Thyroid gland (tissue), 4 donors: ENCODE measurements around the gene NUP58. TPM values are rescaled to one million over a fixed set of nuclear protein-coding genes. Genes with fewer than 3 reads are reported as not detected.

ENCODE experiments used
- DNase-seq, 2 donors: peaks; one replicate each; pipeline ENCODE4 v3.0.0-alpha.2; 2019
- H3K27ac ChIP-seq, 3 donors: fragments of 200-600 bp; sonication (generic); 1 replicate in 2 of 3; 2 replicates in 1 of 3; pipeline ENCODE4 v1.5.1; 2016 to 2019; ENCODE audit warnings: mild to moderate bottlenecking in 1 of 3, moderate library complexity in 1 of 3
- H3K27me3 ChIP-seq: fragments of 200-600 bp; sonication (generic); one replicate; pipeline ENCODE4 v1.5.1; 2019
- H3K36me3 ChIP-seq, 2 donors: fragments of 200-600 bp; sonication (generic); one replicate each; pipeline ENCODE4 v1.5.1; 2016 to 2019
- H3K4me1 ChIP-seq, 2 donors: fragments of 200-600 bp; sonication (generic); one replicate each; pipeline ENCODE4 v1.5.1; 2017 to 2019
- H3K4me3 ChIP-seq, 3 donors: fragments of 200-600 bp; sonication (generic); replicated peaks in 1 of 3; 1 replicate in 2 of 3; 2 replicates in 1 of 3; pipeline ENCODE4 v1.5.1; 2016; ENCODE audit warnings: mild to moderate bottlenecking in 1 of 3
- H3K9me3 ChIP-seq: fragments of 200-600 bp; sonication (generic); one replicate; pipeline ENCODE4 v1.5.1; 2017
- CTCF ChIP-seq, 6 experiments: fragments of 200-600 bp in 3 of 6; fragments of 450-650 bp in 3 of 6; sonication (generic) in 3 of 6; IDR thresholded peaks; one replicate each; pipeline ENCODE4 v1.5.1; 2016 to 2019; ENCODE audit warnings: antibody characterized with exemption in 6 of 6, mild to moderate bottlenecking in 2 of 6, inconsistent platforms in 1 of 6, moderate library complexity in 1 of 6
- POLR2A ChIP-seq, 2 donors: fragments of 450-650 bp; IDR thresholded peaks; one replicate each; pipeline ENCODE4 v1.6.1; 2017; ENCODE audit warnings: antibody characterized with exemption in 2 of 2, mild to moderate bottlenecking in 2 of 2, moderate library complexity in 1 of 2
- WGBS, 2 donors: methylation state at CpG; one replicate each; pipeline ENCODE4 v1.1.5; 2017; 5-methylcytosine and 5-hydroxymethylcytosine counted together
- intact Hi-C: fragments of 100-400 bp; cut with DNase I; formaldehyde crosslinking; loops from one replicate; pipeline ENCODE4 v1.15.1; 2023
- total RNA-seq, 4 donors: library from RNA; depleted of rRNA; stranded (reverse); fragments of >200 nt; gene quantifications; one replicate each; pipeline ENCODE4 v1.2.3, GENCODE V29; 2016

NUP58 gene
- total RNA-seq, 4 donors from 2014 or later, result 54.7 to 112 (median 83.5) TPM

- Histone ChIP-seq H3K4me3 (peak within 1 kb of the TSS; percentile 83 to 87 (median 84)), H3K4me1 (peaks cover 0 to 12% of the 10 kb centered on the region in 2 donors), H3K27me3 (no peaks in the 10 kb centered on the region), H3K27ac (peak within 1 kb of the TSS; percentile 58 to 93 (median 66)), H3K9me3 (no peaks in the 10 kb centered on the region), H3K36me3 (no peaks in the 10 kb centered on the region)
- intact Hi-C loops, result no loop called here
- 4 to 10% methylated on average over 13 to 30 of the region's 65 CpGs for WGBS, 2 donors
- TF ChIP-seq POLR2A (IDR thresholded peaks at IDR 0.05) (peak in 1 of 2 donors; percentile 61), CTCF (IDR thresholded peaks at IDR 0.05) (peak; percentile 94 to 100 (median 100))
- DNase-seq, result peak; percentile 88 to 90
These were observed 14.2 kb upstream of the NUP58 start, which contains the start of gene MTMR6 for GRCh38 chr13:25286969-25287961. MTMR6 (minus strand) TSS chr13:25287488; CDS start chr13:25287247, 241 bp downstream.

- no peaks in the 10 kb centered on the region for H3K36me3 ChIP-seq
- TF ChIP-seq CTCF (IDR thresholded peaks at IDR 0.05) (no peak), POLR2A (IDR thresholded peaks at IDR 0.05) (no peak)
- intact Hi-C loops, result no loop called here
- H3K4me1 ChIP-seq, result peaks cover 0 to 12% of the 10 kb centered on the region in 2 donors
- no peak overlapping the region for H3K27ac ChIP-seq
- DNase-seq, result no peak
- H3K27me3 ChIP-seq, result no peaks in the 10 kb centered on the region
- WGBS, 2 donors, result 75 to 77% methylated on average over 2 of the region's 2 CpGs
- H3K9me3 ChIP-seq, result no peaks in the 10 kb centered on the region
- no peak overlapping the region for H3K4me3 ChIP-seq
These were observed 12.5 kb upstream of the NUP58 start for GRCh38 chr13:25288966-25289365.

- no peak for DNase-seq
- no peak overlapping the region for H3K27ac ChIP-seq
- intact Hi-C loops, result no loop called here
- H3K4me3 ChIP-seq, result no peak overlapping the region
- no peak for TF ChIP-seq CTCF (IDR thresholded peaks at IDR 0.05)
- no peak for TF ChIP-seq POLR2A (IDR thresholded peaks at IDR 0.05)
- no peaks in the 10 kb centered on the region for H3K36me3 ChIP-seq
- no peaks in the 10 kb centered on the region for H3K27me3 ChIP-seq
- H3K4me1 ChIP-seq, result no peaks in the 10 kb centered on the region
- WGBS, 2 donors, result 78 to 80% methylated on average over 1 of the region's 1 CpG
- H3K9me3 ChIP-seq, result no peaks in the 10 kb centered on the region
These were observed 9.7 kb upstream of the NUP58 start for GRCh38 chr13:25291691-25292090.

GRCh38 chr13:25292301-25292700 lies 9.1 kb upstream of the NUP58 start:
- no peaks in the 10 kb centered on the region for H3K36me3 ChIP-seq
- H3K4me1 ChIP-seq, result no peaks in the 10 kb centered on the region
- H3K27ac ChIP-seq, result no peak overlapping the region
- WGBS, 2 donors, result 30 to 48% methylated on average over 1 of the region's 1 CpG
- no peaks in the 10 kb centered on the region for H3K27me3 ChIP-seq
- H3K4me3 ChIP-seq, result no peak overlapping the region
- DNase-seq, result no peak
- intact Hi-C loops, result no loop called here
- H3K9me3 ChIP-seq, result no peaks in the 10 kb centered on the region
- TF ChIP-seq CTCF (IDR thresholded peaks at IDR 0.05) (no peak), POLR2A (IDR thresholded peaks at IDR 0.05) (no peak)

- Histone ChIP-seq H3K9me3 (no peaks in the 10 kb centered on the region), H3K36me3 (no peaks in the 10 kb centered on the region), H3K27ac (no peak overlapping the region), H3K27me3 (no peaks in the 10 kb centered on the region), H3K4me3 (no peak overlapping the region), H3K4me1 (no peaks in the 10 kb centered on the region)
- no peak for TF ChIP-seq POLR2A (IDR thresholded peaks at IDR 0.05)
- no peak for TF ChIP-seq CTCF (IDR thresholded peaks at IDR 0.05)
- intact Hi-C loops, result no loop called here
- DNase-seq, result no peak
- 79 to 89% methylated on average over 3 of the region's 3 CpGs for WGBS, 2 donors
These were observed 6.2 kb upstream of the NUP58 start for GRCh38 chr13:25295228-25295627.
